Mucosa of stomach (tissue), 1 donor: ENCODE data around the gene JAM3.
"Not testable (repeated sequence)": the region's sequence is repeated elsewhere in the genome, so short reads cannot be mapped to it uniquely, and the experiment has no call there.

Source experiments
- H3K27me3 ChIP-seq: one replicate; pipeline ENCODE4 v1.7.0; 2013; ENCODE audit warnings: mild to moderate bottlenecking, low read length; ENCODE audit not compliant: control insufficient read depth, insufficient read depth
- H3K36me3 ChIP-seq: one replicate; pipeline ENCODE4 v1.7.0; 2013; ENCODE audit warnings: low read length; ENCODE audit not compliant: control insufficient read depth, insufficient read depth
- H3K4me1 ChIP-seq: one replicate; pipeline ENCODE4 v1.7.0; 2013; ENCODE audit warnings: mild to moderate bottlenecking, low read length; ENCODE audit not compliant: control insufficient read depth, insufficient read depth
- H3K4me3 ChIP-seq: one replicate; pipeline ENCODE4 v1.7.0; 2013; ENCODE audit warnings: low read length
- H3K9ac ChIP-seq: one replicate; pipeline ENCODE4 v1.7.0; 2013; ENCODE audit warnings: mild to moderate bottlenecking, low read length, moderate library complexity
- H3K9me3 ChIP-seq: one replicate; pipeline ENCODE4 v1.7.0; 2013; ENCODE audit warnings: mild to moderate bottlenecking, low read length, moderate library complexity; ENCODE audit not compliant: control insufficient read depth
- donor health status: Pancreatic carcinoma.

The JAM3 gene

GRCh38 chr11:134100171-134100570 lies 31.3 kb downstream of the JAM3 start:
- Histone ChIP-seq H3K27me3 (no peaks in the 10 kb centered on the region), H3K9ac (no peak overlapping the region), H3K4me1 (peaks cover 10% of the 10 kb centered on the region), H3K9me3 (no peaks in the 10 kb centered on the region), H3K36me3 (no peaks in the 10 kb centered on the region), H3K4me3 (no peak overlapping the region)

DNA sequence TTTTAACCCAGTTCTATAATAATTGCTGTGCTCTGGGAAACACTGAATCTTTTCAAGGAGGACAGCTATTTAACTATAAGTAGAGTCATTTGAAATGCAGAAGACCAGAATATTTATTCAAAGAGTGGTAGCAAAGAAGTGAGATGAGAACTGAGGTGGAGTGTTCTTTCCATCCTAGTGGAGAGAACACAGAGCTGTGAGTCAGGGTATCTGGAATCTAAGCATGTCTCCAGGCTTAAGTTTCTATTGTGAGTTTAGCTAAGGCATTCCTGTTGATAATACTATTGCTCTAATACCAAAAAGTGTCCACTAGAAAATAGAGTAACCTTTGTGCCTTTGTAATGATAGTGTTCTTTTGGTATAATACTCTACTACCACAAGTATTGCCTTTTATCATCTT lies 32.4 kb downstream of the JAM3 start:
- Histone ChIP-seq H3K9me3 (no peaks in the 10 kb centered on the region), H3K4me1 (peaks cover 4% of the 10 kb centered on the region), H3K4me3 (no peak overlapping the region), H3K27me3 (no peaks in the 10 kb centered on the region), H3K36me3 (no peaks in the 10 kb centered on the region), H3K9ac (no peak overlapping the region)

- Histone ChIP-seq H3K9ac (no peak overlapping the region), H3K36me3 (no peaks in the 10 kb centered on the region), H3K9me3 (no peaks in the 10 kb centered on the region), H3K4me1 (no peaks in the 10 kb centered on the region), H3K4me3 (no peak overlapping the region), H3K27me3 (no peaks in the 10 kb centered on the region)
Observed at GRCh38 chr11:134110252-134110815, 41.5 kb downstream of the JAM3 start.

- not testable (repeated sequence) for H3K9me3 ChIP-seq, H3K4me1 ChIP-seq, H3K9ac ChIP-seq, H3K4me3 ChIP-seq, H3K27me3 ChIP-seq, H3K36me3 ChIP-seq
Observed at GRCh38 chr11:134113787-134114186, 44.9 kb downstream of the JAM3 start.

DNA sequence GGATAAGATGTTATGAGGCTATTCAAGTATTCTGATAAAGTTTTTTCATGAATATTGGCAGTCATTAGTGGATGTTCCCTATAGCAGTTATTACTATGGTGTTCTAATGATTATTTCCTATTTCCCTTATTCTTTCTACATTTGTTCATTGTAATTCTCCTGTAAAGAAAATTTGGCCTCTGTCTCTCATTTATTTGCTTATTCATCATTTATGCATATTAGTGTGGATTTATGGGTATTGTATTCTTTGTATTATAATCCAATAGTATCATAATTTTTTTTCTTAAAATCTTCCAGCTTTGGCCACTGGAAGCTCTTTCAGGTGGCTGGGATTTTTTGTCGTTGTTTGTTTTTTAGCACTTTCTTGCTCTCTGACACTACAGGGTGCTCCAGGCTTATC lies 47.3 kb downstream of the JAM3 start:
- Histone ChIP-seq H3K4me3 (no peak overlapping the region), H3K27me3 (no peaks in the 10 kb centered on the region), H3K4me1 (no peaks in the 10 kb centered on the region), H3K36me3 (no peaks in the 10 kb centered on the region), H3K9me3 (no peaks in the 10 kb centered on the region), H3K9ac (no peak overlapping the region)

DNA sequence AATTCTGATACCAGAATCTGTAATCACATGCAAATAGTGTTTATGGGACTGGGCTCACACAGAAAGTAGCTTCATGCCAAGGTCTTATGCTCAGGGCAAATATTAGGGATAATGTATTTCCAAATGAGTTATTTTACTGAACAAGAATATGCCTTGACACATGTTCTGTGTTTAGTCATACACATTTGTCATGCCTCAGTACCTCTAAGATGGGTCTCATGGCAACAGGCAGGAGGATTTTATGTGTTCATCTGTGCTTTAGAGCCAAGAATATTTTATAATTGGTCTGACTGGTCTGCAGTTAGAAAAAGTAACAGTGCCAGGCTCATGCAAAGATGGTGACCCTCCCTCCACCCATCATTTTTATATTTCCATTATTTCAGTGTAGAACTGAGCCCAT lies 49.1 kb downstream of the JAM3 start:
- H3K4me1 ChIP-seq: no peaks in the 10 kb centered on the region

GRCh38 chr11:134119094-134119493 lies 50.2 kb downstream of the JAM3 start:
- Histone ChIP-seq H3K27me3 (peaks cover 5% of the 10 kb centered on the region), H3K9me3 (no peaks in the 10 kb centered on the region), H3K9ac (no peak overlapping the region), H3K4me1 (no peaks in the 10 kb centered on the region), H3K36me3 (no peaks in the 10 kb centered on the region), H3K4me3 (no peak overlapping the region)

More for the DNA sequence above, 49.1 kb downstream of the JAM3 start:
- no peaks in the 10 kb centered on the region for H3K27me3 ChIP-seq
- no peaks in the 10 kb centered on the region for H3K9me3 ChIP-seq
- H3K9ac ChIP-seq: no peak overlapping the region
- H3K4me3 ChIP-seq: no peak overlapping the region
- no peaks in the 10 kb centered on the region for H3K36me3 ChIP-seq

GRCh38 chr11:134120143-134120850 lies 51.4 kb downstream of the JAM3 start:
- Histone ChIP-seq H3K4me3 (no peak overlapping the region), H3K9ac (no peak overlapping the region), H3K4me1 (no peaks in the 10 kb centered on the region), H3K9me3 (no peaks in the 10 kb centered on the region), H3K27me3 (peaks cover 5% of the 10 kb centered on the region), H3K36me3 (no peaks in the 10 kb centered on the region)

DNA sequence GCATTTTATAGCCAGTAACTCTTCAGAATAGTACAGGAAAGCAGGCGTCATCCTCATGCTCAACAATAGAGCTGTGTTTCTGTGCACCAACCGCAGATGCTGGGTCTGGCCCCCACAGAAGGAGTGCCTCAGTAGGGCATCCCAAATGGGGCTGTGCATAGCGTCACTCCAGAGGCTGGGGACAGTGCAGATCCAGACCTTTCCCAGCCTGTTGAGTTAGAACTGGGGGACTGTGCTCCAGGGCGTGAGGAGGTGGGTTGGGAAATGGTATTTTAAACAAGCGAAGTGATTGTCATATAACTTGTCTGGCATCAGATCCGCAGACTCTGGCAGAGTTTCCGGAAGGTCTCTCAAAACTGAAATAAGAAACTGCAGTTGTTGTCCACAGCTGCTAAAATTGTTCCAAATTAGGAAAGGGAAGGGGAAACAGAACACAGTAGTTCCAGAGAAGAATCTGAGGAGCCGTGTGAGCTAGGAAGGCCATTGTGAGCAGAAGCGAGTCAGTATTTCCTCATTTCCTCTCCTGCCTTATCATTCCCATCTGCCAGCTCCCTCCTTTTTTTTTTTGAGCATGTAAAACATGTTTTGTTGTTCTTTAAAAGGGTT lies 52.2 kb downstream of the JAM3 start:
- H3K9ac ChIP-seq: no peak overlapping the region
- H3K9me3 ChIP-seq: no peaks in the 10 kb centered on the region
- H3K36me3 ChIP-seq: no peaks in the 10 kb centered on the region
- H3K27me3 ChIP-seq: peaks cover 9% of the 10 kb centered on the region
- no peak overlapping the region for H3K4me3 ChIP-seq
- no peaks in the 10 kb centered on the region for H3K4me1 ChIP-seq

DNA sequence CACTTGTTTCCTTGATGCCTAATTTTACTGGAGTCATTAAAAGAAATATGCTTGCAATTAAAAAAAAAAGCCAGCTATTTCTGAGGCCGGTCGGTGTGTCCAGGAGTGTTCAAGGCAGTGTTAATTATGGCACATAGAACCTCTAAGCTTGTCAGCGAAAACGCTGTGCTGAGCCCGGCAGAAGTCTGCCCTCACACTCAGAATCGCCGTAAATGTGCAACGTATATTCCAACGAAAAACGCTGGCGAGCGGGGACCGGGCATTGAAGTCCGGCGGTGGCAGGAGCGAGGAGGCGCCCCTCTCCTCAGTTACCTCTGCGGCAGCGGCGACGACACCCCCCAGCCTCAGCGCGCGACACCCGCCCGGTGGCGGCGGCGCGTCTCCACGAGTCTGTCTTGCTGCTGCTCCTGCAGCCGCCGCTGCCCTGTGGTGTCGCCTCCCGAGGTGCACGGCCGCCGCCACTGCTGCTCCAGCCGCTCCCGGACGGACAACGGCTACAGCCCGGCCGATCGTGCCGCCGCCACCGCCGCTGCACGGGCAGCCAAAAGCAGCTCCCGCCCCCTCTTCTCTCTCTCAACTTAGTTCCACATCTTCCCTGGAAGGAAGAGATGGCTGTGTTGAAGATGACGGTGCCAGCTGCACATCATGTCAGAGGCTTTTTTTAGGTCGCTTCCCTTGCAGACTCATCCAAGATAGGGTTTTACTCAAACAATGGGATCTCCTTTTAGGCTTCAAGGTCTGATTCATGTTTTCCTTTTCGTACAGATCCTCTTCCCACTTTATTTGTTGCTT lies 56.0 kb downstream of the JAM3 start:
- H3K4me1 ChIP-seq: no peaks in the 10 kb centered on the region
- peaks cover 9% of the 10 kb centered on the region for H3K27me3 ChIP-seq
- H3K9ac ChIP-seq: peak overlapping the region; percentile 24
- H3K9me3 ChIP-seq: no peaks in the 10 kb centered on the region
- H3K36me3 ChIP-seq: no peaks in the 10 kb centered on the region
- H3K4me3 ChIP-seq: no peak overlapping the region

- Histone ChIP-seq H3K4me1 (no peaks in the 10 kb centered on the region), H3K9ac (peak overlapping the region; percentile 24), H3K9me3 (no peaks in the 10 kb centered on the region), H3K27me3 (peaks cover 9% of the 10 kb centered on the region), H3K36me3 (no peaks in the 10 kb centered on the region), H3K4me3 (no peak overlapping the region)
Observed at GRCh38 chr11:134125507-134125906, 56.6 kb downstream of the JAM3 start.

- peaks cover 9% of the 10 kb centered on the region for H3K27me3 ChIP-seq
- H3K4me3 ChIP-seq: no peak overlapping the region
- H3K36me3 ChIP-seq: no peaks in the 10 kb centered on the region
- H3K4me1 ChIP-seq: no peaks in the 10 kb centered on the region
- no peaks in the 10 kb centered on the region for H3K9me3 ChIP-seq
- H3K9ac ChIP-seq: no peak overlapping the region
Observed at GRCh38 chr11:134126217-134126822, 57.4 kb downstream of the JAM3 start.
